ENCODE measurements around the gene SSH2. TPM values are rescaled to one million over a fixed set of nuclear protein-coding genes. Genes with fewer than 3 reads are reported as not detected.

Gene SSH2
- total RNA-seq, 6 experiments from 2014 or later: 22.2 to 27.0 (median 23.2) TPM

DNA sequence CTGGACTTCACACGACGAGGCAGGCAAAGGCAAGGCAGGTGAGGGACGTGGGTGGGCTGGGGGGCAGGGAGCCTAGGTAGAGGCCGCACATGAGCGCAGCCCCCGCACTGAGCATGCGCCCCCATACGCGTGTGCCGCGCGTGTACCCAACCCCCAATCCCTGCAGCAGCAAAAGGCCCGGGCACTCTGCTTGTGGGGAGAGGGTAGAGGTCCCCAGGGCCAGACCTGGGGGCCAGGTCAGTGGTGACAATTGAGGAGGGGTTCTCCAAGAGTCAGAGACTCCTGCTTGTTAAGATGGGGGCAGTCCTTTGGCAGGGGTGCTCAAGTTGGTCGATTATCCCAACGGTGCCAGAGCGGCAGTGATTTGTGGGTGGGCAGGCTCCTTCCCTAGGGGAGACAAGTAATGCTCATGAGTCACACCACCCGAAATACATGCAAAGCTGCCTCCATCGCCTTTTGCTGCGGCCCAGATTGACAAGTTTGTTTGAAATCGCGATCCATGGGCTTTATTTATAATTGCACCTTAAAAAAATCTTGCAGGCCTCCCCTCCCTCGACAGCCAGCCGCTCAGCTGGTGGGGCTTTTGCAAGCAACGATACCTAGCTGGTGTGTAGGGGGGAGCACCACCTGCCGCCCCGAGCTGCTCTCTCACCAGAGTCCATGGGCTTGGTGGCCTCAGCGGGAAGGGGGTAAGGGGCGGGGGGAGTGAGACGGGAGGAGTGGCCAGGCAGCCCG is 339.4 kb downstream of the SSH2 start:
- Mint-ChIP-seq H3K9me3 (no peaks in the 10 kb centered on the region), H3K36me3 (ENCODE audit: low read depth) (no peaks in the 10 kb centered on the region), H3K4me1 (ENCODE audit: low read depth) (peaks cover 57% of the 10 kb centered on the region), H3K27ac (peak overlapping the region; percentile 88), H3K27me3 (ENCODE audit: insufficient read depth) (peaks cover 3% of the 10 kb centered on the region; the same call in 1 of the 2 replicates), H3K4me3 (peak overlapping the region; percentile 83)
- TF ChIP-seq, protein P1, sequence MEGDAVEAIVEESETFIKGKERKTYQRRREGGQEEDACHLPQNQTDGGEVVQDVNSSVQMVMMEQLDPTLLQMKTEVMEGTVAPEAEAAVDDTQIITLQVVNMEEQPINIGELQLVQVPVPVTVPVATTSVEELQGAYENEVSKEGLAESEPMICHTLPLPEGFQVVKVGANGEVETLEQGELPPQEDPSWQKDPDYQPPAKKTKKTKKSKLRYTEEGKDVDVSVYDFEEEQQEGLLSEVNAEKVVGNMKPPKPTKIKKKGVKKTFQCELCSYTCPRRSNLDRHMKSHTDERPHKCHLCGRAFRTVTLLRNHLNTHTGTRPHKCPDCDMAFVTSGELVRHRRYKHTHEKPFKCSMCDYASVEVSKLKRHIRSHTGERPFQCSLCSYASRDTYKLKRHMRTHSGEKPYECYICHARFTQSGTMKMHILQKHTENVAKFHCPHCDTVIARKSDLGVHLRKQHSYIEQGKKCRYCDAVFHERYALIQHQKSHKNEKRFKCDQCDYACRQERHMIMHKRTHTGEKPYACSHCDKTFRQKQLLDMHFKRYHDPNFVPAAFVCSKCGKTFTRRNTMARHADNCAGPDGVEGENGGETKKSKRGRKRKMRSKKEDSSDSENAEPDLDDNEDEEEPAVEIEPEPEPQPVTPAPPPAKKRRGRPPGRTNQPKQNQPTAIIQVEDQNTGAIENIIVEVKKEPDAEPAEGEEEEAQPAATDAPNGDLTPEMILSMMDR (IDR thresholded peaks at IDR 0.05): no peak
- peak; percentile 47 for DNase-seq

DNA sequence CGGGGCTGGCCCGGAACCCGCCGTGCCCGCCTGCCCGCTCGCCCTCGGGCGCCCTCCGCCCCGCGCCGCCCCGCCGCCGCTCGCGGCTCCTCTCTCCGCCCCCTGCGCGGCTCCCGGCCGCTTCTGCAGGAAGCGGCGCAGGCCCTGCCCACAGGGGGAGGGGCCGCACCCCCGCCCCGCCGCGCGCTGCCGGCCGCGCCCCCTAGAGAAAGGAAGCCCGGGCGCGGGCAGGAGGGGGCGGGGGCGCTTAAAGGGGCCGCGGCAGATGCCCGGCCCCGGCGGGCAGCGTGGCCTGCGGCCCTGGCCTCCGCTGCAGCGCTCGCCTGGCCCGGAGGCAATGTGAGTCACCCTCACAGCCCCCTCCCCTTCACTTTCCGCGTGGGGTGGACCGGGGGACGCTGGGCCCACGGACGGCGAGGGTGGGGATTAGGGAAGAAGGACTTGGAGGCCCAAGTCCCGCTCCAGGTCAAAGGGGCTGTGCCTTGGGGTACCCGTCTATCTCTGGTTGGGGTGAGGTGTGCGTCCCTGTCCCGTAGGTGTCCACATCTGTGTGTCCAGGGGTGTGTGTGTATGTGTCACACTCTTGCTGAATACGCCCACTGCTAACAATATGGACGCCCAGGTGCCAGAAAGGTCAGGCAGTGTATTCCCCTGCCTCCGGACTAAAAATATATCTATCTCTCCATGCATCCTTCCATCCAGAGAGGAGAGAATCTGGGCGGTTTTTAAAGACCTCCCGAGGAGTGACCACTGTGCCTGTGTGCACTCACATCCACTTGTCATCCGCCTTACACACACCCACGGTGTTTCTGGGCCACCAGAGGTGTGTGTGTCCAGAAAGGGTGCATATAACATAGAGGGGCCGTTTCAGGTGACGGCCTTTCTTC is 340.3 kb downstream of the SSH2 start, which contains the start of gene GIT1:
Gene GIT1 (minus strand): TSS at position 125 of the 887 bp plus-strand sequence. CDS start 270 bp downstream, outside the sequence.
- H3K27ac Mint-ChIP-seq: peak within 1 kb of the TSS; percentile 88
- H3K27me3 Mint-ChIP-seq (ENCODE audit: insufficient read depth): peaks cover 3% of the 10 kb centered on the region; the same call in 1 of the 2 replicates
- TF ChIP-seq, protein P1 (IDR thresholded peaks at IDR 0.05): peak; percentile 39; the same call in 1 of the 2 replicates
- peak; percentile 41 for DNase-seq
- no peaks in the 10 kb centered on the region for H3K9me3 Mint-ChIP-seq
- H3K4me3 Mint-ChIP-seq: peak within 1 kb of the TSS; percentile 96
- no peaks in the 10 kb centered on the region for H3K36me3 Mint-ChIP-seq (ENCODE audit: low read depth)
- H3K4me1 Mint-ChIP-seq (ENCODE audit: low read depth): peaks cover 52% of the 10 kb centered on the region

DNA sequence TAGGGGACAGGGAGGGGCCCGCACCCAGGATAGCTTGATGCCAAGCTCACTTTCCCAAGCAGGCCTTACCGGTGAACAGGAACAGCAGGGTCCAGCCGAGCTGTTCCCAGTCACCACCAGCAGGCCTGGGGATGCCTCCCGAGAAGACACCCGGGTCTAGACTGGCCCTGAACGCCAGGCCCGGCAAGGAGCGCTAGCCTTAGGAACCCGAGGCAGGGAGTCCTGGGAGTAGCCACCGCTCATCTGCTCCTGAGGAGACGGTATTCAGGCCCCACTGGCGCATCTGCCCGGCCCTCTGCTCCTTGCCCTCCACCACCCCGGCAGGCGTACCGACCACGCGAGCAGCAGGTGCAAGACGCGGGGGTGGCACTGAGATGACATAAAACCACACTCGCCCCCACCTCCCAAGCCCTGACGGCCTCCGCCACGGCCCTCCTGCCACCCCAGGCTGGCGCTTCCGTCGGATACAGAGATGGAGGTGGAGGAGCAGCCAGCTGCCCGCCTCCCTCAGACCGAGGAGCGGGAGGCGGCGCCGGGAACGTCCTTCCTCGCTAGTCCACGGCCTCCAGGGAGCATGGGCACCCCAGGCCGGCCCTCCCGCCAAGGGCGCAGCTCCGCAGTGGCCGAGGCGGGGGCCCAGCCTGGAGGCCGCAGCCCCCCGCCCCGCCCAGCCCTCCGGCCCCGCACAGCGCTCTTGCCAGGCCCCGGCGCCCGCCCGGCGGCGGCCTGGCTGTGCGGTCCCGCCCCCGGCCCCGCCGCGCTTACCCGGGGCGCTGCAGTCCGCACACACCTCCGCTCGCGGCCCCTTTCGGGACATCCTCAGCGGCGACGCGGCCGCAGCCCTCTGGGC is 341.2 kb downstream of the SSH2 start:
- peak overlapping the region; percentile 85 for H3K27ac Mint-ChIP-seq
- H3K27me3 Mint-ChIP-seq (ENCODE audit: insufficient read depth): peaks cover 3% of the 10 kb centered on the region; the same call in 1 of the 2 replicates
- TF ChIP-seq, protein P1 (IDR thresholded peaks at IDR 0.05): no peak
- peak; percentile 29 for DNase-seq
- H3K9me3 Mint-ChIP-seq: no peaks in the 10 kb centered on the region
- H3K4me1 Mint-ChIP-seq (ENCODE audit: low read depth): peaks cover 58% of the 10 kb centered on the region
- no peaks in the 10 kb centered on the region for H3K36me3 Mint-ChIP-seq (ENCODE audit: low read depth)
- H3K4me3 Mint-ChIP-seq: peak overlapping the region; percentile 96

DNA sequence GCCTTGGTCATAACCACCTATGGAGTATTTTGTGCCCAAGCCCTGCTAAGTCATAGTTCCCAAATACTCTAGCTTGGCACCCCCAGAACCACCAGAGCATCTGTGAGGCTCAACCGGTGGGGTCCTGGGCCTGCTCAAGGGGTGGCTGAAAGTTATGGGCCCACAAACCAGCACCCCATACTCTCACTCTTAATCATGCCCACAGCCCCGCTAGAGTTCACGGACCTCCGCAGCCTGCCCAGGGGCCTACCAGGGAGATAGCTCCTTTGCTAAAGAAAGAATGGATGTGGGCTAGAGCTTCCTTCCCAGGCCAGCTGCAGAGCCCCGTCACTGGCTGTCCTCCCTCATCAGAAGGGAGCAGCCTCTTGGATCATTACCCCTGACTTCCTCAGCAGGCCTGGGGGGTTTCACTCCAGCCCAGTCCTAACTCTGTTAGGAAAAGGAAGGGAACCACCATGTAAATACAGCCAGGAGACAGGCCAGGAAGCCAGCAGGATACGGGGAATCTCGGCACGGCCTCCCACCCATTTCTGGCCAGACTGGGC is 341.9 kb downstream of the SSH2 start:
- Mint-ChIP-seq H3K4me3 (peak overlapping the region; percentile 96), H3K9me3 (no peaks in the 10 kb centered on the region), H3K27me3 (ENCODE audit: insufficient read depth) (peaks cover 3% of the 10 kb centered on the region; the same call in 1 of the 2 replicates), H3K36me3 (ENCODE audit: low read depth) (no peaks in the 10 kb centered on the region), H3K27ac (peak overlapping the region; percentile 85), H3K4me1 (ENCODE audit: low read depth) (peaks cover 58% of the 10 kb centered on the region)
- DNase-seq: no peak
- TF ChIP-seq, protein P1 (IDR thresholded peaks at IDR 0.05): no peak
